PC-3 (cell line): Measurements from ENCODE around the gene CRNKL1. TPM values are rescaled to one million over a fixed set of nuclear protein-coding genes. Genes with fewer than 3 reads are reported as not detected.

Experiments
- ATAC-seq: fragments of 200-7000 bp; cut with Tn5 transposase; 2 replicates; pipeline ENCODE4 v1.9.1; 2020; ENCODE audit warnings: mild to moderate bottlenecking, moderate library complexity
- BruUV-seq: library from RNA; stranded (reverse); fragments of 400-500 nt; replicated peaks from 2 replicates; lab custom pipeline; 2021; lab: Mats Ljungman, UMichigan
- CTCF ChIA-PET: fragments of 300-600 bp; sonication (Branson Sonifier 250); formaldehyde crosslinking; loops from one replicate; lab custom pipeline; 2022; ENCODE audit warnings: antibody characterized with exemption; lab: Charles Lee
- POLR2A ChIA-PET: fragments of 300-600 bp; sonication (Branson Sonifier 250); formaldehyde crosslinking; loops from one replicate; lab custom pipeline; 2022; ENCODE audit warnings: antibody characterized with exemption; ENCODE audit not compliant: unreplicated experiment; lab: Charles Lee
- DNase-seq: peaks from one replicate; pipeline ENCODE4 v3.0.0-alpha.2; 2015
- H2AFZ ChIP-seq: fragments of 300-600 bp; sonication (generic); 2 replicates; pipeline ENCODE4 v1.6.0; 2016; ENCODE audit warnings: antibody characterized with exemption, low read length
- H3F3A ChIP-seq: fragments of 300-600 bp; sonication (generic); one replicate; pipeline ENCODE4 v1.6.0; 2017; ENCODE audit warnings: antibody characterized with exemption, low read length, control low read depth, mild to moderate bottlenecking; ENCODE audit not compliant: unreplicated experiment
- H3K27ac ChIP-seq: fragments of 300-600 bp; sonication (generic); 2 replicates; pipeline ENCODE4 v1.5.1; 2016; ENCODE audit warnings: mild to moderate bottlenecking, low read length
- H3K27me3 ChIP-seq: fragments of 300-600 bp; sonication (generic); 2 replicates; pipeline ENCODE4 v1.6.1; 2016; ENCODE audit warnings: low read length, mixed read lengths
- H3K36me3 ChIP-seq: fragments of 300-600 bp; sonication (generic); 2 replicates; pipeline ENCODE4 v1.6.1; 2016; ENCODE audit warnings: low read depth, mixed run types, low read length, mixed read lengths
- H3K4me1 ChIP-seq: fragments of 300-600 bp; sonication (generic); 2 replicates; pipeline ENCODE4 v1.5.1; 2016; ENCODE audit warnings: low read length; ENCODE audit not compliant: insufficient read depth
- H3K4me2 ChIP-seq: fragments of 300-600 bp; sonication (generic); 2 replicates; pipeline ENCODE4 v1.6.0; 2016; ENCODE audit warnings: low read length
- H3K4me3 ChIP-seq: fragments of 300-600 bp; sonication (generic); 2 replicates; pipeline ENCODE4 v1.5.1; 2016; ENCODE audit warnings: mild to moderate bottlenecking, low read length, mixed read lengths
- H3K79me2 ChIP-seq: fragments of 300-600 bp; sonication (generic); 2 replicates; pipeline ENCODE4 v1.6.1; 2017; ENCODE audit warnings: low read length, mixed read lengths
- H3K9ac ChIP-seq: fragments of 300-600 bp; sonication (generic); 2 replicates; pipeline ENCODE4 v1.6.0; 2016; ENCODE audit warnings: mild to moderate bottlenecking, low read length
- H3K9me2 ChIP-seq: fragments of 300-600 bp; sonication (generic); replicated peaks from 2 replicates; pipeline ENCODE4 v1.6.1; 2016; ENCODE audit warnings: mixed run types, low read length, mixed read lengths
- H3K9me3 ChIP-seq: fragments of 300-600 bp; sonication (generic); 2 replicates; pipeline ENCODE4 v1.6.1; 2016; ENCODE audit warnings: low read length, mixed read lengths
- H4K20me1 ChIP-seq: fragments of 300-600 bp; sonication (generic); 2 replicates; pipeline ENCODE4 v1.6.1; 2016; ENCODE audit warnings: low read length, mixed read lengths
- CTCF ChIP-seq: fragments of 300-600 bp; sonication (generic); conservative IDR thresholded peaks from 2 replicates; pipeline ENCODE4 v1.5.1; 2017; ENCODE audit warnings: antibody characterized with exemption, low read depth, mild to moderate bottlenecking, low read length
- EZH2 ChIP-seq: fragments of 300-600 bp; sonication (generic); IDR thresholded peaks from one replicate; pipeline ENCODE4 v1.6.1; 2017; ENCODE audit warnings: antibody characterized with exemption, mild to moderate bottlenecking, low read length; ENCODE audit not compliant: unreplicated experiment
- EZH2phosphoT487 ChIP-seq: fragments of 300-600 bp; sonication (generic); IDR thresholded peaks from 2 replicates; pipeline ENCODE4 v1.6.1; 2018; ENCODE audit warnings: mild to moderate bottlenecking, antibody characterized with exemption, low read length, borderline replicate concordance
- intact Hi-C: fragments of 100-400 bp; cut with micrococcal nuclease; formaldehyde crosslinking; loops from 2 replicates; pipeline ENCODE4 v1.9.0; 2023
- total RNA-seq: library from RNA; depleted of rRNA; stranded (reverse); fragments of >200 nt; gene quantifications from 2 replicates; pipeline ENCODE4 v1.2.3, GENCODE V29; 2014

The CRNKL1 gene
- total RNA-seq, 1 experiment from 2014 or later: 22.5 TPM

DNA sequence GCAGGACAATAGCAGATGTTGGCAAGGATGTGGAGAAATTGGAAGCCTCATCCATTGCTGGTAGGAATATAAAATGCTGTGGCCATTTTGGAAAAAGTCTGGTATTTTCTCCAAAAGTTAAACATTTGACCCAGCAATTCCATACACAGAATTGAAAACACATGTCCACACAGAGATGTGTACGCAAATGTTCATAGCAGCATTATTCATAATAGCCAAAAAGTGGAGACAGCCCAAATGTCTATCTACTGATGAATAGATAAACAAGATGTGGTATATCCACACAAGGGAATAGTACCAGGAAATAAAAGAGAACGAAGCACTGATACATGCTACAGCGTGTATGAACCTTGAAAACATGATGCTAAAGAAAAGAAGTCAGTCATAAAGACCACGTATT is 40.6 kb upstream of the CRNKL1 start:
- H3K9ac ChIP-seq: no peak overlapping the region
- POLR2A ChIA-PET: no interaction called here
- no peak overlapping the region for H2AFZ ChIP-seq
- H4K20me1 ChIP-seq: no peaks in the 10 kb centered on the region
- no TSS peak for BruUV-seq
- H3K4me3 ChIP-seq: no peak overlapping the region
- no peak for TF ChIP-seq CTCF
- TF ChIP-seq EZH2: no peak
- TF ChIP-seq EZH2phosphoT487: no peak
- CTCF ChIA-PET: no interaction called here
- no peaks in the 10 kb centered on the region for H3K79me2 ChIP-seq
- no peaks in the 10 kb centered on the region for H3K9me3 ChIP-seq
- intact Hi-C loops: no loop called here
- DNase-seq (no peak), ATAC-seq (no peak)
- H3K27me3 ChIP-seq: peaks cover 77% of the 10 kb centered on the region
- H3K27ac ChIP-seq: no peak overlapping the region
- no peaks in the 10 kb centered on the region for H3K36me3 ChIP-seq
- no peaks in the 10 kb centered on the region for H3K4me1 ChIP-seq
- no peaks in the 10 kb centered on the region for H3K9me2 ChIP-seq
- H3F3A ChIP-seq: no peaks in the 10 kb centered on the region
- H3K4me2 ChIP-seq: no peak overlapping the region

DNA sequence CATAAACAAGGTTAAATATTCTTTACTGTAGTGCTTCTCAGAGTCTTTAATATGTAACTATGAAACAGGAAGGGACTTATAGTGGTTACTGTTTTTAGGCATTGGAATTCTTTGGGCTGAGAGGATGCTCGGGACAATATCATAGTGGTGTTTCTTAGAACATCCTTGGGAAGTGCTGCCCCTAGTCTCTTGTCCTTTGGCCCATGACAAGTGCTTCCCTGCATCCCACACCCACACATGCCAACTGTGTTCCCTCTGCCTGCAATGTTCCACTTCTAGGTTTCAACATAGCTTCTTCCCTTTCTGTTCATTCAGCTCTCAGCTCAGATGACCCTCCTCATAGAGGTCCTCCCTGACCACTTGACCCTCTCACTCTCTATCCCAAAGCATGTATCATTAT is 37.7 kb upstream of the CRNKL1 start:
- DNase-seq (no peak), ATAC-seq (no peak)
- BruUV-seq: no TSS peak
- Histone ChIP-seq H3K36me3 (no peaks in the 10 kb centered on the region), H3K27me3 (peaks cover 64% of the 10 kb centered on the region), H3K9me2 (no peaks in the 10 kb centered on the region), H3K4me2 (no peak overlapping the region), H3K9me3 (no peaks in the 10 kb centered on the region), H3K9ac (no peak overlapping the region), H2AFZ (no peak overlapping the region), H3K4me1 (no peaks in the 10 kb centered on the region), H4K20me1 (no peaks in the 10 kb centered on the region), H3K79me2 (no peaks in the 10 kb centered on the region), H3F3A (no peaks in the 10 kb centered on the region), H3K4me3 (no peak overlapping the region), H3K27ac (no peak overlapping the region)
- no peak for TF ChIP-seq CTCF
- no peak for TF ChIP-seq EZH2phosphoT487
- TF ChIP-seq EZH2: no peak
- ChIA-PET POLR2A (no interaction called here), CTCF (no interaction called here)
- intact Hi-C loops: no loop called here

GRCh38 chr20:20089018-20089417 is 36.8 kb upstream of the CRNKL1 start:
- H2AFZ ChIP-seq: no peak overlapping the region
- ChIA-PET CTCF (no interaction called here), POLR2A (no interaction called here)
- H3K79me2 ChIP-seq: no peaks in the 10 kb centered on the region
- BruUV-seq: no TSS peak
- no peak overlapping the region for H3K4me2 ChIP-seq
- H3K27me3 ChIP-seq: peaks cover 57% of the 10 kb centered on the region
- no peaks in the 10 kb centered on the region for H3K36me3 ChIP-seq
- H3K4me3 ChIP-seq: no peak overlapping the region
- no peak overlapping the region for H3K9ac ChIP-seq
- intact Hi-C loops: no loop called here
- no peaks in the 10 kb centered on the region for H4K20me1 ChIP-seq
- no peaks in the 10 kb centered on the region for H3K9me2 ChIP-seq
- H3K4me1 ChIP-seq: no peaks in the 10 kb centered on the region
- no peak for TF ChIP-seq CTCF
- no peak for TF ChIP-seq EZH2
- no peak for TF ChIP-seq EZH2phosphoT487
- H3K27ac ChIP-seq: no peak overlapping the region
- no peak for DNase-seq
- H3F3A ChIP-seq: no peaks in the 10 kb centered on the region
- no peaks in the 10 kb centered on the region for H3K9me3 ChIP-seq
- no peak for ATAC-seq
